22Rv1 (cell line): ENCODE results near the gene PRKAR1B.

Source experiments
- ZFX ChIP-seq: fragments of 450-650 bp; IDR thresholded peaks from 2 replicates; pipeline ENCODE4 v1.6.1; 2017; ENCODE audit warnings: antibody characterized with exemption, borderline replicate concordance
- TF ChIP-seq, protein P1 (sequence below): fragments of 450-650 bp; IDR thresholded peaks from 2 replicates; pipeline ENCODE4 v1.5.1; 2017; ENCODE audit warnings: mild to moderate bottlenecking

DNA sequence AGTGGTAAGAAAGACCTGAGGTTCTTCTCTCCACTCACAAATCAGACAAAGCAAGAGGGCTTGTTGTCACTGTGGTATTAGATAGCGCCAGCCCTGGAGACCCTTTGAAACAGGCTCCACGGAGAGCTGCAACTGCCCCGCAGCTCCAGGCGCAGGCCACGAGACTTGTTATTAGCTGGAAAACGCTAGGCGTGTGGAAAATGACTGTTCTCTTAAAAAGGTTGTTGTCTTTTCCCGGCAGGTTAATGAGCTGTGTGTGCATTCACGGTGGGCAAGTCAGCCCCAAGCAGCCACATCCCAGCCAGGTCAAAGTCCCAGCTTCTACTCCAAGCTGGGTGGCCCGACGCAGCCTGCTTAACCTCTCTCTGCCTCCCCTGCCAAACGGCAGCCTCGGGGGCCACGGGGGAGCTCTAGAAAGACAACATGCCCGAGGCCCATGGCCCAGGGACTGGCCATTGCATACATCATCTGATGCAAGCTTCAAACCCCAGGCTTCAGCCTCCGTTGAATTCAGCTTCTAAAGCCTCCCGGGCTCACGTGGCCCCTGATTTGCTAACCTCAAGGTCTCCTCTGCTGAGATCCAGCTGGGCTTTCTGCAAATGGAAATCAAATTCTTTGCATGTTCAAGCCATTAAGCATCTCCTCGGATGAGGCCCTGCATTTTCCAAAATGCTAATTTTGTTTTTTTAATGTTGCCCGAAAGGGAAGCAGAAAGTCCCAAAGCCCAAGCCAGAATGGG lies 61.9 kb downstream of the PRKAR1B start:
- TF ChIP-seq, protein P1, sequence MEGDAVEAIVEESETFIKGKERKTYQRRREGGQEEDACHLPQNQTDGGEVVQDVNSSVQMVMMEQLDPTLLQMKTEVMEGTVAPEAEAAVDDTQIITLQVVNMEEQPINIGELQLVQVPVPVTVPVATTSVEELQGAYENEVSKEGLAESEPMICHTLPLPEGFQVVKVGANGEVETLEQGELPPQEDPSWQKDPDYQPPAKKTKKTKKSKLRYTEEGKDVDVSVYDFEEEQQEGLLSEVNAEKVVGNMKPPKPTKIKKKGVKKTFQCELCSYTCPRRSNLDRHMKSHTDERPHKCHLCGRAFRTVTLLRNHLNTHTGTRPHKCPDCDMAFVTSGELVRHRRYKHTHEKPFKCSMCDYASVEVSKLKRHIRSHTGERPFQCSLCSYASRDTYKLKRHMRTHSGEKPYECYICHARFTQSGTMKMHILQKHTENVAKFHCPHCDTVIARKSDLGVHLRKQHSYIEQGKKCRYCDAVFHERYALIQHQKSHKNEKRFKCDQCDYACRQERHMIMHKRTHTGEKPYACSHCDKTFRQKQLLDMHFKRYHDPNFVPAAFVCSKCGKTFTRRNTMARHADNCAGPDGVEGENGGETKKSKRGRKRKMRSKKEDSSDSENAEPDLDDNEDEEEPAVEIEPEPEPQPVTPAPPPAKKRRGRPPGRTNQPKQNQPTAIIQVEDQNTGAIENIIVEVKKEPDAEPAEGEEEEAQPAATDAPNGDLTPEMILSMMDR: no peak
- no peak for TF ChIP-seq ZFX
